ENCODE results near the gene KCNH1.

KCNH1 gene

DNA sequence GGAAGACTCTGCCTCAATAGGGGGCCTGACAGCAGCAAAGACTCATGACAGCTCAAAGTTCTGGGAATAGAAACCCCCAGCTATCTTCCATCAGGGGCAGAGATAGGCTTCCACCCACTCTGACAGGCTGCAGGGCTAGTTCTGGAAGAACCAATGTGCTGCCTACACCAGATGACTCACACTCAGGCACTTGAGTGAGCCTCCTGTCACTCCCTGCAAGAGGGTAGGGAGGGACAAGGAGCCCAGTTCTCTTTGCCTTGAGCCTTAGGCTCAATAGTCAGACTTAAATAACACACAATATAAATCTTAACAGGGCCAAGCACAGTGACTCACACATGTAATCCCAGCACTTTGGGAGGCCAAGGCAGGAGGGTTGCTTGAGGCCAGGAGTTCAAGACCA, 418.9 kb downstream of the KCNH1 start:
- no peak for DNase-seq (ENCODE audit: low read depth in 2 of 2)

DNA sequence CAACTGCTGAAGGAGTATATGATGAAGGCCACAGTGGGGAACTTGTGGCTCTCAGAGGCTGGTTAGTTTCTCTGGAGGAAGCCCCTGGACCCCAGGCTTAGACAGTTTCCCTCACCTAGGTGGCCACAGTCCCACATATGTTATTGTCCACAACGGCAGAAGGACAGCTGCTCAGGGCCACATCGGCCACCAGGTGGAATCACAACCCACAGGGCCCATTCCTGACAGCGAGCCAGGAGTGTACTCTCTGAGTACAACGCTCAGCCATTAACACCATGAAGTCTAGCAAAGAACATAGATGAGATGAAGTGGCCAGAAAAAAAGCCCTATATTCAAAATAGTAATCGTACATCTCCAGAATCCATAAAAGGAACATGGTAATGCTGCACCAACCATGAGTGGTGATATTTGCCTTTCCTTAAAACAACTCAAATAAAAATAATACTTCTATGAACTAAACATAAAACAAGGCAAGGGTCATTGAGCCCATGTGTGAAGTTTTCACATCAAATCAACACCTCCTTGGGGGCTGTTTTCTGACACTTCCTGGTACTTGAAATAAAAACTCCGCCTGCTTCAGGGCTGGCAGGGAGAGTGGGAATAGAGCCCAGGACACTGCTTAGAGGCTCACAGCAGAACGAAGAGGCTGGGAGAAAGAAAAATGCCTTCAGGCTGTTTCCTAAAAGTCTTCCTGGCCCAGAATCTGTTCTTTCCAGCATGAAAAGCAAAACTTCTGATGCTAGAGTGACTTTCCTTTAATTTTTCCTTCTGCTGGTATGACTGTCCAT, 421.9 kb downstream of the KCNH1 start:
- DNase-seq (ENCODE audit: low read depth in 2 of 2), result no peak

DNA sequence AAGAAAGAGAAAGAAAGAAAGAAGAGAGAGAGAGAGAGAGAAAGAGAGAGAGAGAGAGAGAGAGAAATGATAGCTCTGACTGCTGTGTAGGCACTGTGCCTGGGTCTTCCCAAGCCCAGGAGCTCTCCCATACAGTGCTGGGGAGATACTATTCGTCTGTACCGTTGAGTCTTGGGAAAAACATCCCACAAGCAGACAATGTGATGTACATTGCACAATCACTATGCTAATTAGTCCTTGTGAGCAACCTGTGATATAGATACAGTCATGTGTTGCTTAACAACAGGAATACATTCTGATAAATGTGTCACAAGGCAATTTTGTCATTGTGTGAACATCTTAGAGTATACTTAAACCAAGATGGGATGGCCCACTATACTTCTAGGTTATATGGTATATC, 424.2 kb downstream of the KCNH1 start:
- no peak for DNase-seq (ENCODE audit: low read depth in 2 of 2)

DNA sequence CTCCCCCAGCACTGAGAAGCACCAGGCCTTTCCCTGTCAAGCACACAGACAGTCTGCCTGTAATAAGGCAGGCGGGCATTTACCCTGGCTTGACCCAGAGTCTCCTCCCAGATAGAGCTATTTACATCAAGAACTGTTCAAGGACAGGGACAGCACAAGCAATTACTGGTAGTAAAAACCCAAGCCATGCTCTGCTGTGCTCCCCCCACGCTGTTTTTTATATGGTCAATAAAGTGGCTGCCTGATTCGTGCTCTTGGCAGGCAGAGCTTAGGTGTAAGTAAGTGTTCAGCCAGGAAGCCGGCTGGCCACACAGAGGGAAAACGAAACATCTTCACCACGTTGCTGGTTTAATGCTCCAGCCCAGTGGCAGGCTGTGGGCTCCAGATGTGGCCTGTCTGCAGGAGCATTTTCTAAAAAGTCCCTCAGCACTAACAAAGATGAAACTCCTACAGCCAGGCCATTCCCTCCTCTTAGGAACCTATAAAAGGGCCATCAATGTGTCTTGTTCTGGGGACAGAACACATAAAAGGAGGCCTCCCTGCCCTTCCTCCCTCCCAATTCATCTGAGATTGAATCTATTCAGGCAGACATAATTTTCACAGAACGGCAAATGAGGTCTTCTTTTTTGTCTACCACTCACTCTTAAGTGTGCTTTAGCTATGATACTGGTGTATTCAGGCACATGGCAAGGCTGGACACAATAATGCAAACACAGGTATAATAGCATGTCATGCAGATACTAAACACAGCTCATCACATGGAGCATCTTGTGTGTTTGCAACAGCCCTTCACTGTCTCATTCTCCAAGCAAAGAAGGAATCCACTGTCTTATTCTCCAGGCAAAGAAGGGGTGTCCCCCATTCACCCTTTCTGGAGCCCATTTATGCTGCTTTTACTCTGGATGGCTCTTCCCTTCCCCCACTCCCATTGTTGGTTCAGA, 426.4 kb downstream of the KCNH1 start:
- no peak for DNase-seq (ENCODE audit: low read depth in 2 of 2)

DNA sequence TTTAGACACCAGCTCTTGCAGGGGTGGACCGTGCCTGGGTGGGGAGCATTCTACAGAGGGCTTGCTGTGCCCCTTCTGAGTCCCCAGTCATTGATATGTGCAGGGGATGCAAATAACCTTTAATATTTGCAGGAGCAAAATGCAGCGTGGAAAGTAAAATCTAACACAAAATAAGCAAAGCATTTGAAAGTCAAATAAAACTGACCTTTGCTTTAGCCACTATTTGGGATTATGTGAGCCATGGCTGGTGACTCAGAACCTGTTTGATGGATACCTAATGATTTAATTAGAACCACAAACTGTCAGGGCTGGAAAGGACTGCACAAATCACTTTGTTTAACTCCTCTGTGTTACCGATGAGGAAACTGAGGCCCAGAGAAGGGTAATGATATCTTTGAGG, 427.7 kb downstream of the KCNH1 start:
- DNase-seq (ENCODE audit: low read depth in 2 of 2), result no peak

DNA sequence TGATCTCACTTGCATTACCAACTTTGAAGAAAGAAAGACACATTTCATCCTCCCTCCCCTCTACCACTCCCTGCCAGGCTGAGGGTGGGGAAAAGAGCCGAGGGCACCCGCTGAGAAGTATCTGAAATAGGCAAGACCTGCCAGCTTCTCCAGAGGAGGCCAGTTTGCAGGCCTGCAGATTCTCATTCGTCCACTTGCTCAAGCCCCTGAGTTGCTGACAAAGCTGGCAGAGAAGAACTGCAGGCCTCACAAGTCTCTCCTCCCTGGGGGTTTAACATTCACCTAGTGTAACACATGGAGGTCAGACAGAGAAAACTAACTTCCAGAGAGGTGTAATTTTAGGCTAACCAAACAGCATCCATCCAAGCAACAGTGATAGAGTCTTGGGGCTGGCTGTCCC, 428.9 kb downstream of the KCNH1 start:
- DNase-seq (ENCODE audit: low read depth in 2 of 2), result no peak

DNA sequence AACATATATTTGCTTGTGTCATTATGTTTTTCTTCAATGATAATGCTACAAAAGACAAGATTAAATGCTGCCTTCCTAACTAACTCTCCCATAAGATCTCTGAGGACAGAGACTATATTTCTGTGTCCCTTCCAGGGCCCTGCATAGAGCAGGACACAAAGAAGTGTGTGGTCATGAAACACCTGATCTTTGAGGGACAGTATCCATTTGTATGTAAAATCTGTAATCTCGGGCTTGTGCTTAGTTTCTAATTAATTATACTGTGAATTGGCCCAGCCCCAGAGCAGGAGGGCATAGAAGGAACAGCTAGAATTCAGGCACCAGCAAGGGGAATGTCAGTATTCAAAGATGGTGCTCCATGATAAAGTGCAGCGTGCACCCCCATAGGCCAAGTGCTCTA, 430.4 kb downstream of the KCNH1 start:
- no peak for DNase-seq (ENCODE audit: low read depth in 2 of 2)

DNA sequence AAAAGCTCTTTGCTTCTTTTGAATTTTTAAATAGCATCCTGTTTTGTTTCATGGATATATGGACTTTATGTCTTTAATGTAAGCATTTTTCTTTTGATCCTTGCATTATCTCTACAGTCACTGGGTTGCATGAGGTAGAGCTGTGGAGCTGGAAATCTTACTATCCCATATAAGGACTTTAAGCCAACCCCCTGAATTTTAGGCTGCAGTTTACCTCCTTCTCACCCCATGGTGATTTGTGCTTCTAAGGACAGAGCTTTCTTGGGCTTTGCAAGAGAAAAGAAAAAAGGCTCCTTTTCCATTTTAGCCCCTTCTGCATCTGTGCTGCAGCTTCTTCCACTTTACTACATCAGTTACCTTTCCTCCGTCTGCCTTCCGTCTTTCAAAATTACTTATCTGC, 431.4 kb downstream of the KCNH1 start:
- DNase-seq (ENCODE audit: low read depth in 2 of 2), result no peak

DNA sequence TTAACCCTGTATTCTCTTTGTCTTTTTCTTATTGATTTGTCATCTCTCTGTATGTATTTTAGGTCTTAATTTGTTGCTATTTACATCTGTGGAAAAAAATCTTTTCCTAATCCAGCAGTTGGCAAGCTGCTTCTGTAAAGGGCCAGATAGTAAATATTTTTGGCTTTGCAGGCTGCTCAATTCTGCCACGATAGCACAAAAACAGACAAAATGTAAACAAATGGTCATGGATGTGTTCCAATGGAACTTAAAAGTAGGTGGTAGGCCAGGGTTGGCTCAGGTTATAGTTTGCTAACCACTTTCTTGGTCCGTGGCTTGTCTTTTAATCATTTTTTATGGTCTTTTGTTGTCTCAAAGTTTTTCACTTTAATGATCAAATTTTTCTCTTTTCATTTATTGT, 433.4 kb downstream of the KCNH1 start:
- no peak for DNase-seq (ENCODE audit: low read depth in 2 of 2)

DNA sequence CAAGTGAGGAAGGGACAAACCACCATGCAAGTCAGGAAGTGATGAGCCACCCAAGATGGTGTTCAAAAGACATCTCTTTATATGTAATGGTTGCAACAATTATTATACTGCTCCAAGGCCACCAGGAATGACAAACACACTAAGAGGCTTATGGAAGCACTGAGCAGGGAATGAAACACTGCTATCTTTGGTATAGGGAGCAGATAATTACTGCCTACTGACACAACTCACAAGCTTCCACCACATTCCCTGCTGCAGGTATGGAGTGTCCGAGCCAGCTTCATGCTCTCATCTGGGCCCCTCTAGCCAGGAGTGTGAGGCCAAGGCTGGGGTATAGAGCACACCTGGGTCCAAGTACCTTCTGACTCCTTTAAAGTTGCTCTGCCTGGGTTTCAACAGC, 433.9 kb downstream of the KCNH1 start:
- DNase-seq (ENCODE audit: low read depth in 2 of 2), result no peak

DNA sequence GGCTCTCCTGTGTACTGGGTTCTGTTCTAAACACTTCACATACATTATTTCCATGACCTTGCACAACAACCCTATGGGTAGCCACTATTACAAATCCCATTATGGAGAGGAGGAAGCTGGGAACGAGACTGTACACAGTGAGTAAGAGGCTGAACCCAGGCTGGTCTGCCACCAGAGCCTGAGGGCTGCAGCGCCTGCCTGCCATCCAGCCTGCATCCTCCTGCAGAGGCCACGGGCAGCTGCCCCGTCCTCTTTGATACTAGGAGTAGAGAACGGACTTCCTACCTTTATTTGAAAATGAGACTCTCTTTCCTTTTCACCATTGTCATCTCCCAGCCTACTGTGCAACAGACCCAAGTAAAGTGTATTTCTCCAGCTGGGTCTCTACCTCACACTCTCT, 435.3 kb downstream of the KCNH1 start:
- DNase-seq (ENCODE audit: low read depth in 2 of 2), result no peak

DNA sequence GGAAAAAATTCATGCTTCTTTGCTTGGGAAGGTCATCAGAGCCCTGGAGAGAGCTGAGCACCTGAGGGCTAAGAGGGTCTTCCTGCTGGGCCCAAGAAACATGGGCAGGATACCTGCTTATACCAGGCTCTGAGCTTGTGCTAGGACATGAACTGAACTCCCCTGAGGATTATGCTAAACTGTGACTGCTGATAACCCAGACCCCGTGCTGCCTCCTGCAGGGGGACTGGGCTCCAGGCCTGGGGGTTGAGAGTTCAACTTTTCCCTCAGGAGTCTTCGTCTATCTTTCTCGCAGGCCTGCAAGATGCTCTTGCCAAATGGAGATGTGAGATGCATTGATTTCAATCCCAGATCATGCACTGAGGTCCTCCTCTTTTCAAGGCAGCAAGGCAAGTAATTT, 436.8 kb downstream of the KCNH1 start:
- DNase-seq (ENCODE audit: low read depth in 2 of 2), result no peak

DNA sequence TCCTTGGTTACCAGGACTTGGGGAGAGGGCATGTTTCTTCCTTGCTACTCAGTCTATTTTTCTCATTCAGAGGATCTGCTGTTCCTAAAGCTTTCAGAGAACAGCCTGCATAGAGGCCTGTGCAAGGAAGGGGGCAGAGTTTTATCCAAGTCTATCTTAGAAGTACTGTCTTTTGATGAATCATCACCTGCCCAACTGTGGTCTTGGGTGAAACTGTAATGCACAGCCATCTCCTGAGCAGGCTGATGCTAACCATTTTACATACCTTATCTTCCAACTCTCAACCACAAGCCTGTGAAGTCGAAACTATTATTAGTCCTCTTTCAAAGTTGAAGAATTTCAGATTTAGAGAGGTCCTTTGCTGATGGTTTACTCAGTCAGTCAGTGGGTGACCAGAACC, 437.2 kb downstream of the KCNH1 start:
- no peak for DNase-seq (ENCODE audit: low read depth in 2 of 2)

DNA sequence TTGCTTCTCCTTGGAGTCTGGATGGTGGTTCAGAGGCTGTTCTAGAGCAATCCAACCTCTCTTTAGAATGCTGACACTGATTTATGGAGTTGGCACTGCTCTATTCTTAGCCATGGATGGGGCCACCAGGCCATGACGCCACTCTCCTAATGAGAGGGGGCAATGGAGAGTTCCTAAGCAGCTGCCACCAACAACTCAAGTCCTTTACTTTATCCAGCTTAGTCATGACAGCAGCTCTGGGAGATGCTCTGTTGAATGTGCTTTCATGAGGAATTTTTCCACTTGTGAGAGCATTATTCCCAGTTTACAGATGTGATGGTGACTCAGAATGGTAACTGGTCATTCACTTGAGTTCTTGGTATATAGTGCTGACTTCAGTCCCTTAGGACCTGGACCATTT, 438.9 kb downstream of the KCNH1 start:
- DNase-seq (ENCODE audit: low read depth in 2 of 2), result no peak

DNA sequence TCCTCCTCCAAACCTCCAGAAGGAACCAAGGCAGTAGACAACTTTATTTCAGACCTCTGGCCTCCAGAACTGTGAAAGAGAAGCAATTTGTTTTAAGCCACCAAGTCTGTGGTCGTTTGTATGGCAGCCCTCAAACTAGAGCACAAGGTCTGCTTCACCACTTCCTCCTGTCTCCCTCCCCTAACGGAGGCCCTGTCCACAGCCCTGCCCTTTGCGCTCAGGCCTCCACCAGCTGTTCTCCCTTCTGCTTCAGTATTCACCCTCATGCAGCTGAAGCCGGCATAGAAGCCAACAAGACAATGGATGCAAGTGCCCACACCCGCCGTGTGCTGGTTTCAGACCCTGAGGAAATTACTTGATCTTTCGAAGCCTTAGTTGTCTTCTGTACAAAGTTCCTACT, 441.2 kb downstream of the KCNH1 start:
- DNase-seq (ENCODE audit: low read depth in 2 of 2), result no peak

DNA sequence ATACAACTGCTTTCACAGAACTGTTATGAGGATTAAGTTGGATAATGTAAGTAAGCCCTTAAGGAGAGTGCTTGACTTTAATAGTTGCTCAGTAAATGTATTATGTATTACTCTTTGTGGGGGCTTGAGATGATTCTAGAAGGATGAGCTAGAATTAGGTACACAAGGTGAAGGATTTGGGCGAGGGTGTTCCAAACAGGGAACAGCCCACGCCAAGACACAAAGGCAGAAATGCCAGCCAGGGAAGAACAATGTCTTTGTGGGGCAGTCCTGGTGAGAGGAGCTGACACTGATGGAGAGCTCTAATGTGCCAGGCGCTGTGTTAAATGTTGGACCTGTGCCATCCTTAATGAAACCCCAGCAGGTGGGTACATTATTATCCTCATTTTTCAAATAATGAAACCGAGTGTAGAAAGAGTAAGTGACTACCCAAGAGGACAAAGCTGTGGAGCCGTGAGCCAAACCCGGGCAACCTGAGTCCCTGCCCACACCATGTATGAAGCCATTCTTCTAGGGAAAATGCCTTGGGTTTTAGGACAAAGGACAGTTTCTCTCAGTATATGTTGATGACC, 442.8 kb downstream of the KCNH1 start:
- no peak for DNase-seq (ENCODE audit: low read depth in 2 of 2)

DNA sequence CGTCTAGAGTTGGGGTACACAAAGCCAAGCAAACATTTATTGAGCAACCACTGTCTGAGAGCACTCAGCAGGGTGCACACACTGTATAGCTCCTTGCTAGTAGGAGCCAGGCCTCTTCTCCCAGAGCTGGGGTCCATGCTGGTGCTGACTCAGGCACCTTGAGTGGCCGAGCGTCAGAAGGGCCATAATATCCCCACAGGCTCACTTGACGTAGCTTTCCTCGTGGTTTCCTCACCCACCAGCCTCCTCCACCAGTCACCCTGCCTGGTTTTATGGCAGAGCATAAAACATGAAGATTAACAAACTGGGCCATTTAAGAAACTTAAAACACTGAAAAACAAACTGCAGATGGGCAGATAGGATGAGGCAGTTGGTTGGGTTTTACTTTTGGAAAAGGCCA, 443.7 kb downstream of the KCNH1 start:
- no peak for DNase-seq (ENCODE audit: low read depth in 2 of 2)

DNA sequence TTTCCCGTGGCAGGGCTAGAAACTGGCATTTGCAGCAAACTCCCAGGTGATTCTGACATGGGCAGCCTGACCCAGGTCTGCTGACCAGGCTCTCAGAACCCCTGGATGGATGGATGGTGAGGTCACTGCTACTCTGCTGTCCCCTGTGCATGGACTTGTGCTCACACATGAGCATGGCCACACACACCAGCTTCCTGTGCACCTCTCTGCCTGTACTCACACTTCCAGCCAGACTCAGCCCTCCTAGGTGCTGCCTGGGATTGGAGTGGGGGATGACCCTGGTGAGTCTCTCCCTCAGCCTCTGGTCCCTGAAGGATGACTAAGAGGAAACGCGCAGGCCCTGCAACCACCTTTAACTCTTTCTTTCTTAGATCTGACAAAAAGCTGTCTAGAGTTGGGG, 444.1 kb downstream of the KCNH1 start:
- DNase-seq (ENCODE audit: low read depth in 2 of 2), result no peak

DNA sequence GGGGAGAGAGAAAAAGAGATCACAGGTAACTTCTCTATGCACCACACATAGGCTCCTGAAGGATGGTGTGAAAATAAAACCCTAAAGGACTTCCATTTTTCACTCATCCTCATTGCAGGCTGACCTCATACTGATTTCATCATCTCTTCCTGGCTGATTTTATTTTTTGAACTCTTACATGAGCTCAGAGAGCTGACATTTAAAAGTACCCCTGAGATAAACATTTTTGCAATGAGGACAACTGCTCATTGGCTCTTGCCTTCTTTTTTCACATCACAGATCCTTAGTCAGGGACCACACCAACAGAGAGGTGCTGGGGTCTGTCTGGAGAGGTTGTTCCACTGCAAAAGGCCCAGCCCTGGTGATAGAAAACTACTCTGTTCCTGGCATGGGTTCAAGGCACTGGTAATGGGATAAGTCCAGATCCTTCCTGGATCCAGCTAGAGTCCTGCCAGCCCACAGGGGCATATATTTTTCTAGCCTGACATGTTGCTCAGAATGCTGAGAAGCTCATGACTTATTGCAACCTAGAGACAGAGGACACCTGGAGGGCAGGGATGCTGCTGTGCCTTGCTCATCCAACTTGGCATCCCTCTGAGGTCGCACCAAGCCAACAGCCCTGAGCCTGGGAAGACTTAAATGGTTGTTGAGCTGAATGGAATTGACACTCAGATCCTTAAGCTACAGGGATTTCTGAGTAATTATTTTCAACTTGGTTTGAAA, 445.3 kb downstream of the KCNH1 start:
- no peak for DNase-seq (ENCODE audit: low read depth in 2 of 2)

DNA sequence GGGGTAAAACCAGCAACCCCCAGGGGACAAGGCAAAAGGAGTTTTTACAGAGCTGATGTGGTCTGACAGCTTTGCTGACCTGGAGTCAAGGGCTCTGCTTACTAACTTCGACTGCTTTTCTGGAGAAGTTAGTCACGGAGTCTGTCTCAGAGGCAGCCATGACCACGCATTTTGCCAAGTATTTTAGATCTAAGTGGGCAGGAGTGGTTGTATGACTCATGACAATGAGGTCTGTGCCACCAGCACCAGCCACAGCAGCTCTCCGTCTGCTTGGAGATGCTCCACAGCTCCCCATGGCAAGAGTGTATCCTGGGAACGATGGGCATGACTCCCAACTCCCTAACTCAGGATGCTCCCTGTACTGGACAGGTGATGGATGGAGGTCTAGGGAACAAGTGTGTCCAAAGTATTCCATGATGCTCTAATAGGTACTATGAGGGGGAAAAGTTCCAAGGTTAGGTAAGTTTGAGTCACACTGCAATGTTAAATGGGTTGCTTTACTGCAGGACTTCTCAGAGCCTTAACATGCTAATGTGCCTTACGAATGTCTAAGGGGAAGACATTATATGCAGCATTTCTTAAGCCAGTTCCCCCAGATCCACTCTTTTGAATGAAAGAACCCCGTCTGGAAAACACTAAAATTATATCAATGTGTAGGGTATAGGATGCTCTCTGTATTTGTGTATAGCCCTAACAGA, 446.2 kb downstream of the KCNH1 start:
- no peak for DNase-seq (ENCODE audit: low read depth in 2 of 2)

DNA sequence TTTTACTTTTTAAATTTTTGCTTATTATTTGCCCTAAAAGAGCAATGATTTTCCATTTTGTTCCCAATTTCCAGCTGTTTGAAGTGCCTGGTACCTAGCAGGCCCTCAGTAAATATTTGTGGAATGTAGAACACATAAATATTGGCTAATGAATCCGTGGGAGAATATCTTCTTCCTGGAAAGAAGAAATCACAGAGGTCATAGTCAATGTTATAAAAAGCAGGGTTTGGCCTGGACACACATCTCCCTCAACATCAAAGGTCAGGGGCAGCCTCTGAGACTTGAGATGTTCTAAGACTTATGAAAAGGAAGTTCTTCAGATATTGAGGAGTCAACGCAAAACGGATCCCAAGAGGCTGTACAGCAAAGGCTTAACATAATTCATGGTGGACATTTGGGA, 447.1 kb downstream of the KCNH1 start:
- no peak for DNase-seq (ENCODE audit: low read depth in 2 of 2)

DNA sequence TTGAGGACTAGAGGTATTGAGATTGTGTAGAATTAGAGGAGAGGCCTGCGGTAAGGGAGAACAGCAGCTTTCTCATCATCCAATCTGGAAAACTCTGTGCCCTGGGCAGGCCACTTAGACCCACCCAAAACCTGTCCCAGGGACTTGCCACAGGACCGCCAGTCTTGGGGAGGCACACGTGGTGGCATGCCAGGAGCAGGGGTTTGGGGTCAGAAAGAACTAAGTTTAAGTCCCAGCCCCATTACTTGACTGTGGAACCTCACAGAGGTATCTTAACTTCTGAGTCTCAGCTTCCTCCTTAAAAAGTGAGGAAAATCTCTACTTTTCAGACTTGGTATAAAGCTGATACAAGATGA, 448.7 kb downstream of the KCNH1 start:
- no peak for DNase-seq (ENCODE audit: low read depth in 2 of 2)
